CD14-positive monocyte (primary cell): ENCODE measurements around the gene SREK1IP1. TPM values are rescaled to one million over a fixed set of nuclear protein-coding genes. Genes with fewer than 3 reads are reported as not detected.

Source experiments
- DNase-seq, 3 donors: peaks; one replicate each; pipeline ENCODE4 v3.0.0-alpha.2; 2011 to 2022
- H2AFZ ChIP-seq: 2 replicates; pipeline ENCODE4 v1.6.0; 2012; ENCODE audit warnings: mild to moderate bottlenecking, low read depth, low read length, inconsistent platforms; ENCODE audit not compliant: insufficient read depth, poor library complexity, severe bottlenecking
- H3K27ac ChIP-seq, 2 donors: 1 replicate in 1 of 2; 2 replicates in 1 of 2; pipeline ENCODE4 v1.5.1; 2012 to 2013; ENCODE audit warnings: low read length in 2 of 2, control low read depth in 1 of 2, inconsistent platforms in 1 of 2, low read depth in 1 of 2, mild to moderate bottlenecking in 1 of 2
- H3K27me3 ChIP-seq, 2 donors: one replicate each; pipeline versions ENCODE4 v1.6.0 to v1.6.1; 2011 to 2013; ENCODE audit warnings: low read length in 2 of 2; ENCODE audit not compliant: control insufficient read depth in 2 of 2, insufficient read depth in 2 of 2
- H3K36me3 ChIP-seq, 2 donors: replicated peaks in 1 of 2; 1 replicate in 1 of 2; 2 replicates in 1 of 2; pipeline versions ENCODE4 v1.5.1 to v1.6.1; 2012 to 2013; ENCODE audit warnings: low read length in 2 of 2, control low read depth in 1 of 2, inconsistent platforms in 1 of 2, mild to moderate bottlenecking in 1 of 2; ENCODE audit not compliant: insufficient read depth in 2 of 2, control insufficient read depth in 1 of 2
- H3K4me1 ChIP-seq, 2 donors: 1 replicate in 1 of 2; 2 replicates in 1 of 2; pipeline versions ENCODE4 v1.5.1 to v1.6.1; 2012 to 2013; ENCODE audit warnings: low read length in 2 of 2, control low read depth in 1 of 2, inconsistent platforms in 1 of 2, mild to moderate bottlenecking in 1 of 2, moderate library complexity in 1 of 2; ENCODE audit not compliant: insufficient read depth in 2 of 2, control insufficient read depth in 1 of 2
- H3K4me2 ChIP-seq: replicated peaks from 2 replicates; pipeline ENCODE3; 2012; ENCODE audit warnings: low read length, moderate library complexity, mild to moderate bottlenecking; ENCODE audit not compliant: poor library complexity, severe bottlenecking; ENCODE audit errors: extremely low read depth
- H3K4me3 ChIP-seq, 3 experiments: fragments of 200-600 bp in 1 of 3; sonication (generic) in 1 of 3; replicated peaks in 1 of 3; 1 replicate in 2 of 3; 2 replicates in 1 of 3; pipeline ENCODE4 v1.5.1; 2011 to 2013; ENCODE audit warnings: low read length in 3 of 3, mild to moderate bottlenecking in 3 of 3, control low read depth in 2 of 3, low read depth in 2 of 3, inconsistent platforms in 1 of 3, moderate library complexity in 1 of 3
- H3K79me2 ChIP-seq: 2 replicates; pipeline ENCODE4 v1.6.0; 2012; ENCODE audit warnings: mild to moderate bottlenecking, control low read depth, inconsistent platforms, low read length, moderate library complexity; ENCODE audit not compliant: insufficient read depth
- H3K9ac ChIP-seq: 2 replicates; pipeline ENCODE4 v1.6.0; 2017; ENCODE audit warnings: low read length, mild to moderate bottlenecking; ENCODE audit not compliant: insufficient read depth, poor library complexity, severe bottlenecking
- H3K9me3 ChIP-seq, 2 donors: replicated peaks in 1 of 2; 1 replicate in 1 of 2; 2 replicates in 1 of 2; pipeline versions ENCODE4 v1.5.1 to v1.6.1; 2012 to 2013; ENCODE audit warnings: low read length in 2 of 2, control low read depth in 1 of 2; ENCODE audit not compliant: control insufficient read depth in 1 of 2, insufficient read depth in 1 of 2
- H4K20me1 ChIP-seq: 2 replicates; pipeline ENCODE4 v1.6.0; 2012; ENCODE audit warnings: mild to moderate bottlenecking, low read length, control low read depth, moderate library complexity; ENCODE audit not compliant: insufficient read depth
- H3K27ac Mint-ChIP-seq, 7 donors: one replicate each; pipeline ENCODE4 v1.8.0; 2020; ENCODE audit warnings: mild to moderate bottlenecking in 7 of 7, mixed read lengths in 7 of 7, moderate library complexity in 6 of 7, inconsistent platforms in 2 of 7
- H3K27me3 Mint-ChIP-seq, 3 donors: one replicate each; pipeline ENCODE4 v1.8.0; 2021 to 2022; ENCODE audit warnings: low read depth in 3 of 3, mild to moderate bottlenecking in 3 of 3, mixed read lengths in 3 of 3, moderate library complexity in 3 of 3, inconsistent platforms in 1 of 3
- H3K36me3 Mint-ChIP-seq, 2 donors: one replicate each; pipeline ENCODE4 v1.8.0; 2020; ENCODE audit warnings: mixed read lengths in 2 of 2, inconsistent platforms in 1 of 2, mild to moderate bottlenecking in 1 of 2
- H3K4me1 Mint-ChIP-seq: one replicate; pipeline ENCODE4 v1.8.0; 2020; ENCODE audit warnings: mild to moderate bottlenecking, mixed read lengths
- H3K4me3 Mint-ChIP-seq, 2 donors: one replicate each; pipeline ENCODE4 v1.8.0; 2020; ENCODE audit warnings: mild to moderate bottlenecking in 2 of 2, mixed read lengths in 2 of 2, moderate library complexity in 1 of 2
- H3K9me3 Mint-ChIP-seq, 7 donors: one replicate each; pipeline ENCODE4 v1.8.0; 2020 to 2022; ENCODE audit warnings: mixed read lengths in 7 of 7, mild to moderate bottlenecking in 6 of 7, moderate library complexity in 6 of 7, inconsistent platforms in 2 of 7
- CTCF ChIP-seq: fragments of 200-600 bp; IDR thresholded peaks from one replicate; pipeline ENCODE4 v1.8.0; 2022; ENCODE audit warnings: antibody characterized with exemption, mild to moderate bottlenecking
- WGBS: methylation state at CpG from one replicate; pipeline ENCODE4 v1.1.5; 2013; ENCODE audit warnings: missing lambda C conversion rate; ENCODE audit not compliant: insufficient coverage; 5-methylcytosine and 5-hydroxymethylcytosine counted together
- intact Hi-C, 2 donors: fragments of 100-400 bp; cut with micrococcal nuclease; formaldehyde crosslinking; loops; one replicate each; pipeline versions ENCODE4 v1.15.0 to v1.15.1; 2023
- polyA plus RNA-seq, 3 donors: library from polyadenylated mRNA; depleted of rRNA in 1 of 3; unstranded in 2 of 3; stranded (reverse) in 1 of 3; fragments of 300-500 nt in 2 of 3; fragments of >200 nt in 1 of 3; fragmentation: Illumina TruSeq in 2 of 3; gene quantifications; 1 replicate in 2 of 3; 2 replicates in 1 of 3; pipeline ENCODE4 v1.2.3, GENCODE V29; 2012 to 2021

SREK1IP1 gene
- polyA plus RNA-seq, 3 donors: 6.9 to 18.3 (median 16.9) TPM

- H4K20me1 ChIP-seq: peaks cover 13% of the 10 kb centered on the region
- no peak overlapping the region for H3K9ac ChIP-seq
- DNase-seq: peak; percentile 7 to 46 (median 43)
- peak overlapping the region; percentile 94 for H3K4me2 ChIP-seq
- no peak for TF ChIP-seq CTCF
- Mint-ChIP-seq H3K27me3 (no peaks in the 10 kb centered on the region), H3K4me3 (peak overlapping the region; percentile 99 to 100), H3K9me3 (no peaks in the 10 kb centered on the region), H3K36me3 (peaks cover 11 to 21% of the 10 kb centered on the region in 2 donors), H3K4me1 (peaks cover 34% of the 10 kb centered on the region), H3K27ac (peak overlapping the region; percentile 57 to 90 (median 76))
- H3K36me3 ChIP-seq: peaks cover 2 to 24% of the 10 kb centered on the region in 2 donors
- peak overlapping the region; percentile 99 for H2AFZ ChIP-seq
- H3K79me2 ChIP-seq: peaks cover 83% of the 10 kb centered on the region
- WGBS: 0% methylated on average over 2 of the region's 2 CpGs
- peak overlapping the region in 1 of 2 donors; percentile 52 for H3K27ac ChIP-seq
- H3K4me1 ChIP-seq: peaks cover 26 to 40% of the 10 kb centered on the region in 2 donors
- H3K9me3 ChIP-seq: no peaks in the 10 kb centered on the region
- no peaks in the 10 kb centered on the region for H3K27me3 ChIP-seq
- peak overlapping the region in 2 of 3 experiments; percentile 30 to 98 for H3K4me3 ChIP-seq
- intact Hi-C loops: no loop called here
These were observed 1.6 kb downstream of the SREK1IP1 start for GRCh38 chr5:64766941-64767340.

- peaks cover 9 to 34% of the 10 kb centered on the region in 2 donors for H3K36me3 ChIP-seq
- H3K27me3 ChIP-seq: no peaks in the 10 kb centered on the region
- H3K9ac ChIP-seq: no peak overlapping the region
- intact Hi-C loops: no loop called here
- H3K4me1 ChIP-seq: peaks cover 26 to 40% of the 10 kb centered on the region in 2 donors
- Mint-ChIP-seq H3K27ac (peak overlapping the region in 1 of 7 donors; percentile 11), H3K4me3 (no peak overlapping the region), H3K36me3 (peaks cover 15 to 23% of the 10 kb centered on the region in 2 donors), H3K4me1 (peaks cover 34% of the 10 kb centered on the region), H3K9me3 (no peaks in the 10 kb centered on the region), H3K27me3 (no peaks in the 10 kb centered on the region)
- TF ChIP-seq CTCF: no peak
- peak overlapping the region in 1 of 3 experiments; percentile 98 for H3K4me3 ChIP-seq
- H3K9me3 ChIP-seq: no peaks in the 10 kb centered on the region
- peaks cover 83% of the 10 kb centered on the region for H3K79me2 ChIP-seq
- H2AFZ ChIP-seq: no peak overlapping the region
- H4K20me1 ChIP-seq: peaks cover 23% of the 10 kb centered on the region
- H3K27ac ChIP-seq: peak overlapping the region in 1 of 2 donors; percentile 39
- WGBS: no CpG with 5 or more reads among the region's 2 CpGs
- H3K4me2 ChIP-seq: no peak overlapping the region
- no peak for DNase-seq
These were observed 2.5 kb downstream of the SREK1IP1 start for GRCh38 chr5:64765804-64766504.
